CD4-positive, alpha-beta T cell (primary cell): ENCODE data around the gene KIF1C. TPM values are rescaled to one million over a fixed set of nuclear protein-coding genes. Genes with fewer than 3 reads are reported as not detected.
A peak's percentile ranks its signal among the peaks of the same experiment; 100 is the strongest.

ENCODE experiments used
- ATAC-seq: fragments of 200-7000 bp; cut with Tn5 transposase; one replicate; pipeline ENCODE4 v1.10.0; 2022; ENCODE audit warnings: mild to moderate bottlenecking; ENCODE audit not compliant: poor library complexity
- CTCF ChIA-PET: fragments of 350-600 bp; sonication (Branson Sonifier 250); formaldehyde crosslinking; loops from one replicate; lab custom pipeline; 2021; ENCODE audit warnings: antibody characterized with exemption, inconsistent platforms; lab: Charles Lee
- POLR2A ChIA-PET: fragments of 350-600 bp; sonication (Branson Sonifier 250); formaldehyde crosslinking; loops from one replicate; lab custom pipeline; 2021; ENCODE audit warnings: antibody characterized with exemption, inconsistent platforms; lab: Charles Lee
- DNase-seq, 14 experiments: peaks; one replicate each; pipeline ENCODE4 v3.0.0-alpha.2; 2013 to 2020; ENCODE audit warnings: mixed read lengths in 2 of 14
- H3K27ac ChIP-seq, 2 donors: one replicate each; pipeline versions ENCODE4 v1.5.1 to v1.7.0; 2013; ENCODE audit warnings: low read length in 2 of 2, low read depth in 1 of 2, mild to moderate bottlenecking in 1 of 2
- H3K27me3 ChIP-seq, 2 experiments: 1 replicate in 1 of 2; 2 replicates in 1 of 2; pipeline versions ENCODE4 v1.6.1 to v1.7.0; 2013; ENCODE audit warnings: low read length in 2 of 2, control low read depth in 1 of 2, mild to moderate bottlenecking in 1 of 2, moderate library complexity in 1 of 2; ENCODE audit not compliant: insufficient read depth in 2 of 2, control insufficient read depth in 1 of 2
- H3K36me3 ChIP-seq: one replicate; pipeline ENCODE4 v1.6.1; 2013; ENCODE audit warnings: low read length, control low read depth; ENCODE audit not compliant: insufficient read depth
- H3K4me1 ChIP-seq: one replicate; pipeline ENCODE4 v1.6.1; 2013; ENCODE audit warnings: low read length, control low read depth; ENCODE audit not compliant: insufficient read depth
- H3K4me3 ChIP-seq: one replicate; pipeline ENCODE4 v1.5.1; 2013; ENCODE audit warnings: mild to moderate bottlenecking, low read length, moderate library complexity
- H3K9me3 ChIP-seq, 2 experiments: 1 replicate in 1 of 2; 2 replicates in 1 of 2; pipeline versions ENCODE4 v1.6.1 to v1.7.0; 2013; ENCODE audit warnings: low read length in 2 of 2, mild to moderate bottlenecking in 2 of 2, control low read depth in 1 of 2, moderate library complexity in 1 of 2; ENCODE audit not compliant: control insufficient read depth in 1 of 2, insufficient read depth in 1 of 2
- H3K27ac Mint-ChIP-seq: one replicate; pipeline ENCODE4 v1.8.0; 2020; ENCODE audit warnings: mixed read lengths
- H3K27me3 Mint-ChIP-seq: one replicate; pipeline ENCODE4 v1.8.0; 2021; ENCODE audit warnings: mixed read lengths
- H3K36me3 Mint-ChIP-seq: one replicate; pipeline ENCODE4 v1.8.0; 2021; ENCODE audit warnings: low read depth, mixed read lengths
- H3K4me1 Mint-ChIP-seq: one replicate; pipeline ENCODE4 v1.8.0; 2021; ENCODE audit warnings: low read depth, mixed read lengths
- H3K4me3 Mint-ChIP-seq: one replicate; pipeline ENCODE4 v1.8.0; 2020; ENCODE audit warnings: mild to moderate bottlenecking, mixed read lengths
- H3K9me3 Mint-ChIP-seq: one replicate; pipeline ENCODE4 v1.8.0; 2020; ENCODE audit warnings: mixed read lengths
- intact Hi-C, 2 experiments: fragments of 100-400 bp; cut with DNase I in 1 of 2; cut with micrococcal nuclease in 1 of 2; formaldehyde crosslinking; loops; one replicate each; pipeline versions ENCODE4 v1.15.1 to v1.9.0; 2023 to 2025; cut with DNase I, micrococcal nuclease
- total RNA-seq, 174 experiments: library from RNA in 2 of 174; stranded (reverse) in 2 of 174; gene quantifications; one replicate each; pipeline ENCODE4 v1.2.3 and lab custom pipeline; 2021 to 2026
- TF ChIP-seq, protein P1 (sequence below): fragments of 200-600 bp; IDR thresholded peaks from one replicate; pipeline ENCODE4 v1.8.0; 2022; ENCODE audit warnings: antibody characterized with exemption, mild to moderate bottlenecking

Gene KIF1C
- total RNA-seq, 2 experiments from 2014 or later: 10.2 to 12.2 TPM

DNA sequence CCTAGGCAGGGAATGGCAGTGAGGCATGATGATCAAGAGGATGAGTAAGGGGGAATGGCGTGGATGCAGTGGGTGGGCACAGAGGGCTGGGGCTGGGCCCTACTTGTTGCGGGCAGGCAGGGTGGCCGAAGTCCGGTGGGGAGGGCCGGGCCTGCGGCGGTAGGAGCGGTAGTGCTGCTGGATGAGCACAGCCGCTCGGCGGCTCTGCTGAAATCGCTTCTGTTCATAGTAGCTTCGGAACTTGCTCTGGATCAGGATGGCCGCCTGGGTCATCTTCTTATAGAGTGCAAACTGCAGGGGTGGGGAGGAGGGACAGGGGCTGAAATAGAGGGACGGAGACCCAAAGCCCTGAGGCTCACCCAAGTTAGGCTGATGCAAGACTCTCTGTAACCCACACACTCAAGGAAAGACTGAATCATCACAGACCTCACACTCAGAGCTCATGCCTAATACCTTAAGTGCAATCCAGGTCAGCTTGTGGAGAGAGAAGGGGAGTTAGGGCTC is 28.7 kb upstream of the KIF1C start:
- Mint-ChIP-seq H3K4me1 (peaks cover 13% of the 10 kb centered on the region), H3K36me3 (peaks cover 43% of the 10 kb centered on the region), H3K27ac (no peak overlapping the region), H3K9me3 (no peaks in the 10 kb centered on the region), H3K4me3 (peak overlapping the region; percentile 78), H3K27me3 (no peaks in the 10 kb centered on the region)
- TF ChIP-seq, protein P1, sequence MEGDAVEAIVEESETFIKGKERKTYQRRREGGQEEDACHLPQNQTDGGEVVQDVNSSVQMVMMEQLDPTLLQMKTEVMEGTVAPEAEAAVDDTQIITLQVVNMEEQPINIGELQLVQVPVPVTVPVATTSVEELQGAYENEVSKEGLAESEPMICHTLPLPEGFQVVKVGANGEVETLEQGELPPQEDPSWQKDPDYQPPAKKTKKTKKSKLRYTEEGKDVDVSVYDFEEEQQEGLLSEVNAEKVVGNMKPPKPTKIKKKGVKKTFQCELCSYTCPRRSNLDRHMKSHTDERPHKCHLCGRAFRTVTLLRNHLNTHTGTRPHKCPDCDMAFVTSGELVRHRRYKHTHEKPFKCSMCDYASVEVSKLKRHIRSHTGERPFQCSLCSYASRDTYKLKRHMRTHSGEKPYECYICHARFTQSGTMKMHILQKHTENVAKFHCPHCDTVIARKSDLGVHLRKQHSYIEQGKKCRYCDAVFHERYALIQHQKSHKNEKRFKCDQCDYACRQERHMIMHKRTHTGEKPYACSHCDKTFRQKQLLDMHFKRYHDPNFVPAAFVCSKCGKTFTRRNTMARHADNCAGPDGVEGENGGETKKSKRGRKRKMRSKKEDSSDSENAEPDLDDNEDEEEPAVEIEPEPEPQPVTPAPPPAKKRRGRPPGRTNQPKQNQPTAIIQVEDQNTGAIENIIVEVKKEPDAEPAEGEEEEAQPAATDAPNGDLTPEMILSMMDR: no peak
- peak overlapping the region; percentile 87 for H3K27ac ChIP-seq
- ATAC-seq: no peak
- ChIA-PET CTCF (interaction anchor here (2.4 to 3.3 kb wide), 3 partner anchors 18 to 60 kb away, joined by 9 to 21 read pairs (median 12); partner anchors contain the start of gene CAMTA2), POLR2A (interaction anchor here (2.7 to 9.8 kb wide), 7 partner anchors 11 to 60 kb away, joined by 8 to 350 read pairs (median 27); partner anchors contain the start of genes CAMTA2, ENO3, PFN1 and RNF167)
- H3K36me3 ChIP-seq: peaks cover 37% of the 10 kb centered on the region
- DNase-seq: peak in 3 of 14 experiments; percentile 14 to 56 (median 41)
- intact Hi-C loops: loop anchor here in 1 of 2 experiments (10.0 kb wide), 2 partner anchors 174 to 604 kb away; partner anchors contain the start of genes PSMB6 and UBE2G1
- peak overlapping the region; percentile 84 for H3K4me3 ChIP-seq
- H3K4me1 ChIP-seq: peaks cover 38% of the 10 kb centered on the region
- H3K27me3 ChIP-seq: no peaks in the 10 kb centered on the region
- no peaks in the 10 kb centered on the region for H3K9me3 ChIP-seq

DNA sequence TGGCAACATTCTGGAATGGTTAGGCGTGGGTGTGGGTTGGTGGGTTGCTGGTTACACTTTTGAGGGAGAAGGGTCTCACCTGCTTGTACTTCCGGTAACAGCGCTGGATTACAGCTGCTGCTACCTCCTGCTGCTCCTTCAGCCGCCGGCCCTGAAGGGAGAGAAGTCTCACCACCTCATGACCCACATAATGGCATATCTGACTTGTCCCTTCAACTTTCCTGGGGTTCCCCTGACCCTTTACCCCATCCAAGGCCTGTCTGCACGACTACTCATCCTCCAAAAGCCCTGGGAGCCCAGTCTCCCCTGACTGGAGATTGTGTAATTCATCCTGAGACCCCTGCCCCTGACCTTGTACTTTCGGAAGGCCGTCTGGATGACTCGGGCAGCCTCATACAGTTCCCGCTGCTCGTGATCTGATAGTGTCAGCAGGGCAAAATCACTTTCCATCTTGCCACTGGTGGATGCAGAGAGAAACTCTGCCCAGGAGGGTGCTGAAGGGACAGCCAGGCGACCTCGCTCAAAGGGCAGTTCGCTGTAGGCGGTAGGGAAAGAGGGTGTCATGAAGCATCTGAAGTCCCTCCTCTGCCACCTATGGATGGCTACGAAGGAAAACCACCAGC is 28.1 kb upstream of the KIF1C start:
- intact Hi-C loops: loop anchor here in 1 of 2 experiments (10.0 kb wide), 2 partner anchors 175 to 605 kb away; partner anchors contain the start of genes PSMB6 and UBE2G1
- H3K9me3 Mint-ChIP-seq: no peaks in the 10 kb centered on the region
- CTCF ChIA-PET: interaction anchor here (2.4 kb wide), 2 partner anchors 17 to 61 kb away, joined by 9 to 12 read pairs; partner anchors contain the start of gene CAMTA2
- H3K9me3 ChIP-seq: no peaks in the 10 kb centered on the region
- H3K4me3 Mint-ChIP-seq: peak overlapping the region; percentile 78
- H3K27me3 ChIP-seq: no peaks in the 10 kb centered on the region
- H3K4me3 ChIP-seq: no peak overlapping the region
- TF ChIP-seq, protein P1: no peak
- peaks cover 38% of the 10 kb centered on the region for H3K4me1 ChIP-seq
- peaks cover 42% of the 10 kb centered on the region for H3K36me3 ChIP-seq
- peak in 1 of 14 experiments; percentile 47 for DNase-seq
- H3K4me1 Mint-ChIP-seq: peaks cover 13% of the 10 kb centered on the region
- H3K27ac ChIP-seq: peak overlapping the region in 1 of 2 donors; percentile 27
- no peak overlapping the region for H3K27ac Mint-ChIP-seq
- ATAC-seq: no peak
- POLR2A ChIA-PET: interaction anchor here (3.1 to 9.8 kb wide), 5 partner anchors 10 to 36 kb away, joined by 10 to 350 read pairs (median 50); partner anchors contain the start of genes CAMTA2, ENO3, PFN1 and RNF167
- peaks cover 48% of the 10 kb centered on the region for H3K36me3 Mint-ChIP-seq
- no peaks in the 10 kb centered on the region for H3K27me3 Mint-ChIP-seq

- H3K27ac Mint-ChIP-seq: peak overlapping the region; percentile 0
Observed at GRCh38 chr17:4970273-4970672, 27.5 kb upstream of the KIF1C start.

More at GRCh38 chr17:4970273-4970672, 27.5 kb upstream of the KIF1C start:
- Mint-ChIP-seq H3K4me1 (peaks cover 13% of the 10 kb centered on the region), H3K36me3 (peaks cover 52% of the 10 kb centered on the region), H3K9me3 (no peaks in the 10 kb centered on the region), H3K4me3 (peak overlapping the region; percentile 40), H3K27me3 (no peaks in the 10 kb centered on the region)
- intact Hi-C loops: no loop called here
- H3K27ac ChIP-seq: peak overlapping the region in 1 of 2 donors; percentile 27
- H3K36me3 ChIP-seq: peaks cover 47% of the 10 kb centered on the region
- TF ChIP-seq, protein P1: no peak
- POLR2A ChIA-PET: interaction anchor here (0.9 to 9.8 kb wide), 3 partner anchors 16 to 30 kb away, joined by 3 to 350 read pairs (median 195); partner anchors contain the start of genes ENO3, PFN1, RNF167 and SLC25A11
- H3K4me3 ChIP-seq: no peak overlapping the region
- DNase-seq (no peak), ATAC-seq (no peak)
- no peaks in the 10 kb centered on the region for H3K27me3 ChIP-seq
- H3K4me1 ChIP-seq: peaks cover 38% of the 10 kb centered on the region
- H3K9me3 ChIP-seq: no peaks in the 10 kb centered on the region
- CTCF ChIA-PET: interaction anchor here (2.4 kb wide), 1 partner anchor 61 kb away, joined by 9 read pairs; no protein-coding TSS in a partner anchor
